ENCODE data around the gene TUT7.

Gene TUT7

DNA sequence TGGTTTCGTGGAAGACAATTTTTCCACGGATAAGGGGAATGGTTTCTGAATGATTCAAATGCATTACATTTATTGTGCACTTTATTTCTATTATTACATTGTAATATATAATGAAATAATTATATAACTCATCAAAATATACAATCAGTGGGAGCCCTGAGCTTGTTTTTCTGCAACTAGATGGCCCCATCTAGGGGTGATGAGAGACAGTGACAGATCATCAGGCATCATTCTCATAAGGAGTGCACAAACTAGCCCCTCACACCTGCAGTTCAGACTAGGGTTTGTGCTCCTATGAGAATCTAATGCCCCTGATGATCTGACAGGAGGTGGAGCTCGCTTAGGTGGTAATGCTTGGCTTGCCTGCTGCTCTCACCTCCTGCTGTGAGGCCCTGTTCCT lies 78.2 kb downstream of the TUT7 start:
- Histone ChIP-seq H3K4me3 (ENCODE audit: low read length) (no peak overlapping the region), H3K36me3 (ENCODE audit: insufficient read depth, low read length) (peaks cover 35% of the 10 kb centered on the region)

DNA sequence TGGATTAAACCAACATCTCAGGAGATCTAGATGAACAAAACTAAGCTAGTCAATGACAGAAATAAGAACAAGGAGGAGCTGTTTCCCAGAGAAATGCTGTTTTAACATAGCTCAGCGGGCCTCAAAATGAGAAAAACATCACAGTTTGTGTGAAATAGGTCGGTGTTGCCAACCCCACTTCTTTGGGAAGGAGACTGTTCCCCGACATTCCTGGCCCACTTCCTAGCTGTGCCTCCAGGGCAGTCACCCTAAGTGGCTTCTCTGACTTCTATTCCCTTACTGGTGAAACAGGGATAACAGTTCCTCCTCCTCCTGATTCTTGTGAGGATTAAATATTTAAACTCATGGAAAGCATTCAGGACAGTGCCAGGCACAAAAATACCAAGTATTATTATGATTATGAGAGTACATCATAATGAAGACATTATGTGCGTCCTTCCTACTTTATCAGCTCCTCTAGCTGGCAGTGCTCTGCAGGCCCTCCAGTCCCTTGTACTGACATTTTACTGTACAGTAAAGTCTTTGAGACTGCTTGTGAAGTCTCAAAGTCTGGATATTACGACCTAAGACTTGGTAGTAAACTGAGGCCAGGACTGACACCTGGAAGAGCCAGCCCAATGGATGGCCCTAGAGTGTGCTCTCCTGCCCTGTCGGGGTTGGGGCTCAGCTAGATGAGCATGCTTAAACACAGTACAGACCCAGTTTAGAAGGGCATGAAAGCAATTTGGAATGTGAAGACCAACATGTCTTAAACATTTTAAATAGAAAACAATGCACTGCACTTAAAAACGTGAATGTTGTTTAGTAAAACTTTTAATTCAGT lies 79.2 kb downstream of the TUT7 start:
- Histone ChIP-seq H3K36me3 (ENCODE audit: insufficient read depth, low read length) (peaks cover 34% of the 10 kb centered on the region), H3K9me3 (replicated peaks; ENCODE audit: low read length) (no peaks in the 10 kb centered on the region), H3K4me1 (ENCODE audit: control insufficient read depth, insufficient read depth, low read length) (peaks cover 4% of the 10 kb centered on the region), H3K9ac (ENCODE audit: low read depth, low read length) (no peak overlapping the region), H3K4me3 (ENCODE audit: low read length) (no peak overlapping the region), H3K27me3 (ENCODE audit: control insufficient read depth, insufficient read depth, low read length) (no peaks in the 10 kb centered on the region), H3K4me2 (ENCODE audit: low read length) (no peak overlapping the region)

More for the DNA sequence above, 78.2 kb downstream of the TUT7 start:
- Histone ChIP-seq H3K4me2 (ENCODE audit: low read length) (no peak overlapping the region), H3K9me3 (replicated peaks; ENCODE audit: low read length) (no peaks in the 10 kb centered on the region), H3K4me1 (ENCODE audit: control insufficient read depth, insufficient read depth, low read length) (peaks cover 8% of the 10 kb centered on the region), H3K27me3 (ENCODE audit: control insufficient read depth, insufficient read depth, low read length) (no peaks in the 10 kb centered on the region), H3K9ac (ENCODE audit: low read depth, low read length) (no peak overlapping the region)

DNA sequence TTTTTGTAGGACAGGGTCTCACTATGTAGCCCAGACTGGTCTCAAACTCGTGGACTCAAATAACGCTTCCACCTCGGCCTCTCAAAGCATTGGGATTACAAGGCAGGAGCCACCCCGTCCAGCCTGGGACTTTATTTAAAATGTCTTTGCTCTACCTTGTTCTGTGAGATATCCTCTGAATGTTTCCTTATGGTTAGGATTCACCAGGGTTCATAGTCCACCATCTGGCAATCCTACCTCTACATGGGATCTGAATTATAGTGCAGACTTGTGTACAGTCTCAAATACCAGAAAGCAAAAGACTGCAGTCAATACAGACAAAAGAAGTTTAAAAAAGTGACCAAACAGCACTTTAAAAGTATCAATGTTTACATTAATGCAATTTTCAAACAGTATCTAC lies 82.0 kb downstream of the TUT7 start:
- H3K4me2 ChIP-seq (ENCODE audit: low read length), result no peak overlapping the region
- no peaks in the 10 kb centered on the region for H3K4me1 ChIP-seq (ENCODE audit: control insufficient read depth, insufficient read depth, low read length)
- peaks cover 28% of the 10 kb centered on the region for H3K36me3 ChIP-seq (ENCODE audit: insufficient read depth, low read length)
- no peak overlapping the region for H3K4me3 ChIP-seq (ENCODE audit: low read length)
- no peak overlapping the region for H3K9ac ChIP-seq (ENCODE audit: low read depth, low read length)
- no peaks in the 10 kb centered on the region for H3K27me3 ChIP-seq (ENCODE audit: control insufficient read depth, insufficient read depth, low read length)
- no peaks in the 10 kb centered on the region for H3K9me3 ChIP-seq (replicated peaks; ENCODE audit: low read length)

DNA sequence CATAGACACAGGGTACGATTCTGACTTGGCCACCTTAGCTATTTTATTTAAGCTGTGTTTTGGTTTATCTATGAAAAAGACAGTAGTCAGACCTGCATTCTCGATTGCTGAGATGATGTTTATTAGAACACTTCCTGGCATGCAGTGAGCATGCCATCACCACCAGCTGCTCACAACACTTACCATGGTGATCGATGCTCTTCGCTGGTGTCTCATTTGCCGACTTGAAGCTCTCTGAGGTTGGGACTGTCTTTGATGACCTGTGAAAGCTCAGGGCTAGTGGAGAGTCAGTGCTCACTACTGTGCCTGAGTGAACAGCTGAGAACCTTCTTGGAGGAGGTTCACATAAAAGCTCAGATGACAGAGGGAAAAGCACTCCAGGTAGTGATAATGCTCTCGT lies 90.3 kb downstream of the TUT7 start:
- H3K4me2 ChIP-seq (ENCODE audit: low read length), result no peak overlapping the region
- H3K4me1 ChIP-seq (ENCODE audit: control insufficient read depth, insufficient read depth, low read length), result no peaks in the 10 kb centered on the region
- no peak overlapping the region for H3K4me3 ChIP-seq (ENCODE audit: low read length)
- H3K9ac ChIP-seq (ENCODE audit: low read depth, low read length), result no peak overlapping the region
- H3K9me3 ChIP-seq (replicated peaks; ENCODE audit: low read length), result no peaks in the 10 kb centered on the region
- peaks cover 17% of the 10 kb centered on the region for H3K36me3 ChIP-seq (ENCODE audit: insufficient read depth, low read length)
- no peaks in the 10 kb centered on the region for H3K27me3 ChIP-seq (ENCODE audit: control insufficient read depth, insufficient read depth, low read length)

GRCh38 chr9:86262492-86262891 lies 91.7 kb downstream of the TUT7 start:
- Histone ChIP-seq H3K9ac (ENCODE audit: low read depth, low read length) (no peak overlapping the region), H3K4me3 (ENCODE audit: low read length) (no peak overlapping the region), H3K36me3 (ENCODE audit: insufficient read depth, low read length) (peaks cover 17% of the 10 kb centered on the region), H3K9me3 (replicated peaks; ENCODE audit: low read length) (no peaks in the 10 kb centered on the region), H3K4me1 (ENCODE audit: control insufficient read depth, insufficient read depth, low read length) (no peaks in the 10 kb centered on the region), H3K4me2 (ENCODE audit: low read length) (no peak overlapping the region), H3K27me3 (ENCODE audit: control insufficient read depth, insufficient read depth, low read length) (no peaks in the 10 kb centered on the region)

DNA sequence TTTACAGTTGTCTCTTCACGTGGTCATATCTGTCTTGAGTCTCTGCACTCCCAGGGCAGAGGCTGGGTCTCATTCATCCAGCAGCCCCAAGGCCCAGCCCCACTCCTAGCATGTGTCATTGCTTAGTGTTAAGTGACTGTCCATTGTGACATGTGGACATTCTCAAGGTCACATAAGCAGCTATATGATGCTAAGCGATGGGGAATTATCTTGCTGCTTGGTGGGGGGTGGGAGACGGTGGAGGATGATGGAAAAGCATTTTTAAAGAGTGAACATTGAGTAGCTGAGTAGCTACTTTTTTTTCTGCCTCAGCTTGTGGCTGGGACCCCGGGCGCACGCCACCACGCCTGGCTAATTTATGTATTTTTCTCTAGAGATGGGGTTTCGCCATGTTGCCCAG lies 94.7 kb downstream of the TUT7 start, which contains the start of gene C9orf153:
Gene C9orf153 (minus strand): TSS at position 101 of the 400 bp plus-strand sequence. CDS start 30,054 bp downstream, outside the sequence.
- Histone ChIP-seq H3K4me3 (ENCODE audit: low read length) (no peak within 1 kb of the TSS), H3K9me3 (replicated peaks; ENCODE audit: low read length) (no peaks in the 10 kb centered on the region), H3K9ac (ENCODE audit: low read depth, low read length) (no peak within 1 kb of the TSS), H3K36me3 (ENCODE audit: insufficient read depth, low read length) (peaks cover 17% of the 10 kb centered on the region), H3K4me1 (ENCODE audit: control insufficient read depth, insufficient read depth, low read length) (no peaks in the 10 kb centered on the region), H3K27me3 (ENCODE audit: control insufficient read depth, insufficient read depth, low read length) (no peaks in the 10 kb centered on the region), H3K4me2 (ENCODE audit: low read length) (no peak within 1 kb of the TSS)

DNA sequence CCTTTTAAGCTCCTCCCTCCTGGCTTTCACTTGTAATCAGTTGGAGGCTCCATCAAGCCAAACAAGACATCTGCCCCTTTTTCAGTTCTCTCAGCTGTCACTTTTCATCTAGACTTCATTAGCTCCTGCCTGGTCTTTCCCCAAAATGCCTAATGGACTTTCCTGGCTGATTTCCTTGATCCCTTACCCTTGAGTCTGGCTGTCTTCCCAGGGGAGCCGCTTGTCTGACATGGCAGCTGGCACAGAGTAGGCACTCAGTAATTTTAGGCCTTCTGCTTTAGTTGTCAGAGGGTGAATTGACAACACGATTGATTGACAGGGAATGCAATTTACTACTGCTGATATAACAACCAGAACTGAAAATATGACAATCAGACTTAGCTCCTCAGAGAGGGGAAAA lies 96.8 kb downstream of the TUT7 start:
- Histone ChIP-seq H3K4me1 (ENCODE audit: control insufficient read depth, insufficient read depth, low read length) (no peaks in the 10 kb centered on the region), H3K4me2 (ENCODE audit: low read length) (no peak overlapping the region)

GRCh38 chr9:86256653-86257052 lies 97.6 kb downstream of the TUT7 start:
- no peaks in the 10 kb centered on the region for H3K9me3 ChIP-seq (replicated peaks; ENCODE audit: low read length)
- H3K27me3 ChIP-seq (ENCODE audit: control insufficient read depth, insufficient read depth, low read length), result no peaks in the 10 kb centered on the region
- H3K36me3 ChIP-seq (ENCODE audit: insufficient read depth, low read length), result no peaks in the 10 kb centered on the region
- no peaks in the 10 kb centered on the region for H3K4me1 ChIP-seq (ENCODE audit: control insufficient read depth, insufficient read depth, low read length)
- no peak overlapping the region for H3K4me3 ChIP-seq (ENCODE audit: low read length)
- H3K9ac ChIP-seq (ENCODE audit: low read depth, low read length), result no peak overlapping the region
- H3K4me2 ChIP-seq (ENCODE audit: low read length), result no peak overlapping the region

More for the DNA sequence above, 96.8 kb downstream of the TUT7 start:
- Histone ChIP-seq H3K9me3 (replicated peaks; ENCODE audit: low read length) (no peaks in the 10 kb centered on the region), H3K9ac (ENCODE audit: low read depth, low read length) (no peak overlapping the region), H3K4me3 (ENCODE audit: low read length) (no peak overlapping the region), H3K27me3 (ENCODE audit: control insufficient read depth, insufficient read depth, low read length) (no peaks in the 10 kb centered on the region), H3K36me3 (ENCODE audit: insufficient read depth, low read length) (peaks cover 2% of the 10 kb centered on the region)

GRCh38 chr9:86253577-86253976 lies 100.6 kb downstream of the TUT7 start:
- Histone ChIP-seq H3K4me1 (ENCODE audit: control insufficient read depth, insufficient read depth, low read length) (no peaks in the 10 kb centered on the region), H3K4me3 (ENCODE audit: low read length) (no peak overlapping the region), H3K27me3 (ENCODE audit: control insufficient read depth, insufficient read depth, low read length) (no peaks in the 10 kb centered on the region), H3K4me2 (ENCODE audit: low read length) (no peak overlapping the region), H3K36me3 (ENCODE audit: insufficient read depth, low read length) (no peaks in the 10 kb centered on the region), H3K9ac (ENCODE audit: low read depth, low read length) (no peak overlapping the region), H3K9me3 (replicated peaks; ENCODE audit: low read length) (no peaks in the 10 kb centered on the region)

DNA sequence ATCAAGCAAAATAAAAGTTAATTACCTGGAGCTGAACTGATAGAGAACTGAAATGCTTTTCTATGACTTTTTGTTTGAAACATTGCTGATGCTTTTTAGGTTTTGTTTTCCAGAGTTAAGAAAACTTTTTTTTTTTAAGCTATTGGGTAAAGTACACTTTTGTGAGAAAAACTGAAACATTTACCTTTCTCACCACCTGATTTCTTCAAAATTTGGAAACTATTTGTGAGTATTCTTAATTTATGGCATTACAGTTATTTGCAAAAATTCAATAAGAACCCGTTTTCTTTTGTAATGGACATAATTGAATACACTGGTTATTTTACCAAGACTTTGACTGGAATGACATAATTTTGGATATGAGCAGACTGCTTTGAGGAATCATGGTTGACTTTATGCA lies 101.3 kb downstream of the TUT7 start:
- H3K36me3 ChIP-seq (ENCODE audit: insufficient read depth, low read length), result no peaks in the 10 kb centered on the region
- H3K4me1 ChIP-seq (ENCODE audit: control insufficient read depth, insufficient read depth, low read length), result no peaks in the 10 kb centered on the region
- H3K4me3 ChIP-seq (ENCODE audit: low read length), result no peak overlapping the region
- no peak overlapping the region for H3K9ac ChIP-seq (ENCODE audit: low read depth, low read length)
- H3K9me3 ChIP-seq (replicated peaks; ENCODE audit: low read length), result no peaks in the 10 kb centered on the region
- H3K4me2 ChIP-seq (ENCODE audit: low read length), result no peak overlapping the region
- no peaks in the 10 kb centered on the region for H3K27me3 ChIP-seq (ENCODE audit: control insufficient read depth, insufficient read depth, low read length)

GRCh38 chr9:86250123-86250522 lies 104.1 kb downstream of the TUT7 start:
- Histone ChIP-seq H3K9ac (ENCODE audit: low read depth, low read length) (no peak overlapping the region), H3K36me3 (ENCODE audit: insufficient read depth, low read length) (no peaks in the 10 kb centered on the region), H3K4me1 (ENCODE audit: control insufficient read depth, insufficient read depth, low read length) (no peaks in the 10 kb centered on the region), H3K4me2 (ENCODE audit: low read length) (no peak overlapping the region), H3K4me3 (ENCODE audit: low read length) (no peak overlapping the region), H3K27me3 (ENCODE audit: control insufficient read depth, insufficient read depth, low read length) (no peaks in the 10 kb centered on the region), H3K9me3 (replicated peaks; ENCODE audit: low read length) (no peaks in the 10 kb centered on the region)

DNA sequence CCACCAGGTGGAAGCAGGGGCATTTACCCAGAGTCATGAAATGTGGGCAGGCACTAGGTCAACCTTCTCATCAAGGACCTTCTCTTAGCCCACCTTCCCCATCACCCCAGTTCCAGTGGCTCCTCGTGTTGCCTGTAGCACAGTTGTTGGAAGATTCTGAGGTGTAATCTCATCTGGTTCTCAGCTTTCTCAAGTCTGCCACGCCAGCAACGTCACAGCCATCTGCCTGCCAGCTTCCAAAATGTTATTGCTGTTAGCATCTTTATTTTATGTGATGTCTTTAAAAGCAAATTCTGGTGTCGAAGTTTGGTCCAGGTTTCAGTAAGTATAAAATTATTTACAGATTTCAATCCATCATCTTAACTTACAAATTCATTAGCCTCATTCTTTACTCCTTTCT lies 105.5 kb downstream of the TUT7 start:
- Histone ChIP-seq H3K4me2 (ENCODE audit: low read length) (no peak overlapping the region), H3K9me3 (replicated peaks; ENCODE audit: low read length) (no peaks in the 10 kb centered on the region), H3K36me3 (ENCODE audit: insufficient read depth, low read length) (no peaks in the 10 kb centered on the region), H3K9ac (ENCODE audit: low read depth, low read length) (no peak overlapping the region), H3K27me3 (ENCODE audit: control insufficient read depth, insufficient read depth, low read length) (no peaks in the 10 kb centered on the region), H3K4me3 (ENCODE audit: low read length) (no peak overlapping the region), H3K4me1 (ENCODE audit: control insufficient read depth, insufficient read depth, low read length) (no peaks in the 10 kb centered on the region)

Measured in skeletal muscle satellite cell (primary cell).